IPS-11a (cell line): Measurements from ENCODE around the gene HOXD4.
A peak's percentile ranks its signal among the peaks of the same experiment; 100 is the strongest.

Experiments
- H3K4me3 ChIP-seq: one replicate; pipeline ENCODE4 v1.5.1; 2013; ENCODE audit warnings: low read depth, low read length, control low read depth

Gene HOXD4

DNA sequence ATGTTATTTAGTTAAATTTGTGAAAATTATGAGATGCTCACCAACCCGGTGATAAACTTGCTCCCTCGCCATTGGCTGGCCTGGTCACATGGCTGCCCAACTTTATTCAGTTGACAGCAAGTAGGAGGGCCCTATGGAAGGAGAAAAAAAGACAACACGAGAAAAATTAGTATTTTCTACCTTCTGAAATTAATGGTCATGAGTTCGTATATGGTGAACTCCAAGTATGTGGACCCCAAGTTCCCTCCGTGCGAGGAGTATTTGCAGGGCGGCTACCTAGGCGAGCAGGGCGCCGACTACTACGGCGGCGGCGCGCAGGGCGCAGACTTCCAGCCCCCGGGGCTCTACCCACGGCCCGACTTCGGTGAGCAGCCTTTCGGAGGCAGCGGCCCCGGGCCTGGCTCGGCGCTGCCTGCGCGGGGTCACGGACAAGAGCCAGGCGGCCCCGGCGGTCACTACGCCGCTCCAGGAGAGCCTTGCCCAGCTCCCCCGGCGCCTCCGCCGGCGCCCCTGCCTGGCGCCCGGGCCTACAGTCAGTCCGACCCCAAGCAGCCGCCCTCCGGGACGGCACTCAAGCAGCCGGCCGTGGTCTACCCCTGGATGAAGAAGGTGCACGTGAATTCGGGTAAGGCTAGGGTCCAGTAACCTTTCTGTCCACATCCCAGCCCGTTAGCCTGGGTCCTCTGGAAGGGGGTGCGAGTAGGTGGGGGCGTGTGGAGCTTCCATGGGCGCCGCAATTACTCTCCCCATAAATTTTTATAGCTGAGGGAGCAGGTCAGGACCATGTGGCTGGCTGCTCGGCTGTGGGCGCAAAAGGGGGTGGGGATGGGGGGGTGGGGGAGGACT is at the start of gene HOXD4:
Gene HOXD4, plus strand, starts transcription at position 109 of the 846 bp plus-strand sequence. Its CDS starts 84 bp downstream, at position 193.
- no peak within 1 kb of the TSS for H3K4me3 ChIP-seq

- H3K4me3 ChIP-seq: no peak overlapping the region
Observed at GRCh38 chr2:176101842-176102241, 49.5 kb upstream of the HOXD4 start.

DNA sequence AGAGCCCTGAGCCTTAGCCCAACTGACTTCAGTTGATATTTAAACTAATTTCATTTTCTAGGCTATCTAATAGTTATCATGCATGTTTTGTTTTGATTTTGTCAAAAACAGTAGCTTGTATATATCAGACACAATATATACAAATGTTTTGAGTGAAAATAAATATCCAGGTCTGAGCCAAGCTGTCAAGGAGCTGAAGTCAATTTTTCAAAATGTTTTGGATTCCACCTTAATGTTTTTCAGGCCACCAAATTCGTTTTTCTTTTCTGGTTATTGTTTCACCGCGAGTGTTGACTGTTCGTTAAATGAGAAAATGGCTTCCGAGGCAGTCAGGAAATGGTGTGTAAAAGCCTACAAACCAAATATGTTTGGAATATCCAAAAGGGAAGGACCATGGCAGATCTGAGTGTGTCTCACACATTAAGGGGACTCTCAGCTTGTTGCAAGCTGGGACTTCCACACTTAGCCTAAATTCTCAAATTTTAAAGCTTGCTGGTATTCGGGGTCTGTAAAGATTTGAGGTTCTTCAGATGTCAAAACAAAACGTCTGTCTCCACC is 49.0 kb upstream of the HOXD4 start:
- H3K4me3 ChIP-seq: no peak overlapping the region

- no peak overlapping the region for H3K4me3 ChIP-seq
Observed at GRCh38 chr2:176103194-176103593, 48.2 kb upstream of the HOXD4 start.

GRCh38 chr2:176103742-176104315 is 47.5 kb upstream of the HOXD4 start:
- H3K4me3 ChIP-seq: no peak overlapping the region

DNA sequence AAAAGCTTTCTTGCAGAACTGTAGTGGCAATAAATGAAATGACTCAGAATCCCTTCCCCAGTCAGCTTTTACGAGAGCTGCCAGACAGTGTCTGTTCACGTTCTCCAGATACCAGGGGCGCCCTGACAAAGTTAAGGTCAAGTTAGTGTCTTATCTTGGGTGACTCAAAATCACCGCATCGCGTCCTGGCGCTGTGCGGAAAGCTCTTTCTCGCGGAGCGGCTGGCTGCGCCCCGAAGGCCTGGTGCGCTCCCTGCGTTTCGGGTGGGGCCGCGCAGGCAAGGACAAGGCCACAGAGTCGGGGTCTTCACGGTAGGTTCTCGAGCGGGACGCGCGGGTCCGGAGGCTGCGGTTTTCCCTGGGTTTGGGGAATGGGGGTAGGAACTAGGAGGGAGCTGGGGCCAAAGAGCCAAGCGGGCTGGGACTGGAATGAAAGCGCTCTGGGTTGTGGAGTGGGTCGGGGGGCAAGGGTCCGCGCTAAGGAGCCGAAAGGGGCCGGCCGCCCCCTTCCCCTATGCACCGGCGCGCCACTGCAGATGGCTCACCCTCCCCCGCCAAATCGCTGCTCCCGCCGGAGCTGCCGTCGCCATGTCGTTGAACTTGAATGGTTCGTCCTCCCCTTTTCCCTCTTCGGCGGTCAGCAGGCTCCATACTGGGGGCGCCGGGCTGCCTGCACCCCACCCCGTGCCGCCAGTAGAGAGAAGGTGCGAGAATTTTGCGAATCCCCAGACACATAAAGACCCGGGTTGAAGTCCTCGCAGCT is 46.9 kb upstream of the HOXD4 start:
- no peak overlapping the region for H3K4me3 ChIP-seq

DNA sequence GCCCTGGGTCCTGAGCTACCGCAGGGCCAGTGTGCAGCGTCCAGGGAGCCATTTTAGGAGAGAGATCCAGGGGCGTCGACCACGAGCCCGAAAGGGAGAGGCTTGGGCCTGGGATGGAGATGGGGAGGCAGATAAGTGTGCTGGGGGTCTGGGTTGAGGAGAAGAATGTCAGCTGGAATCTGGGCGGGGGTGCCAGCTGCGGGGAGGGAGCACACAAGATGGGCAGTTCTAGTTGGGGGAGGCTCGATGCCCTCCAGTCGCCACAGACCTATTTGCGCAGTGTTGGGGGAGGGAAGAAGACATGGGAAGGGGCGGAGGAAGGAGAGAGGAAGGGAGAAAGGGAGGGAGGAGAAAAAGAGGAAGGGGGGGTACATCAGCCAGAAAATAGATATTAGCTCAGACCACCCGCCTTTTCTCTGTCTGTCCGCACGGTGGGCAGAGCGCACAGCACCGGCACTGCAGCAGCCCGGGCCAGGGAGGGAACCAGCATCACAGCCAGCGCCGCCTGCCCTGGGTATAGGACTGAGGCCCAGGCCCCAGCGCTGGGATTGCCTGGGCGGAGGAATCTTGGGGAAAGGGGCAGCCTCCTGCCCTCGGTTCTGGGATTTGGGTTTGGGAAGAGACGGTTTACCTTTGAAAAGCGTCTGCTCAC is 46.1 kb upstream of the HOXD4 start:
- H3K4me3 ChIP-seq: no peak overlapping the region

- H3K4me3 ChIP-seq: no peak overlapping the region
Observed at GRCh38 chr2:176105730-176106580, 45.4 kb upstream of the HOXD4 start.

DNA sequence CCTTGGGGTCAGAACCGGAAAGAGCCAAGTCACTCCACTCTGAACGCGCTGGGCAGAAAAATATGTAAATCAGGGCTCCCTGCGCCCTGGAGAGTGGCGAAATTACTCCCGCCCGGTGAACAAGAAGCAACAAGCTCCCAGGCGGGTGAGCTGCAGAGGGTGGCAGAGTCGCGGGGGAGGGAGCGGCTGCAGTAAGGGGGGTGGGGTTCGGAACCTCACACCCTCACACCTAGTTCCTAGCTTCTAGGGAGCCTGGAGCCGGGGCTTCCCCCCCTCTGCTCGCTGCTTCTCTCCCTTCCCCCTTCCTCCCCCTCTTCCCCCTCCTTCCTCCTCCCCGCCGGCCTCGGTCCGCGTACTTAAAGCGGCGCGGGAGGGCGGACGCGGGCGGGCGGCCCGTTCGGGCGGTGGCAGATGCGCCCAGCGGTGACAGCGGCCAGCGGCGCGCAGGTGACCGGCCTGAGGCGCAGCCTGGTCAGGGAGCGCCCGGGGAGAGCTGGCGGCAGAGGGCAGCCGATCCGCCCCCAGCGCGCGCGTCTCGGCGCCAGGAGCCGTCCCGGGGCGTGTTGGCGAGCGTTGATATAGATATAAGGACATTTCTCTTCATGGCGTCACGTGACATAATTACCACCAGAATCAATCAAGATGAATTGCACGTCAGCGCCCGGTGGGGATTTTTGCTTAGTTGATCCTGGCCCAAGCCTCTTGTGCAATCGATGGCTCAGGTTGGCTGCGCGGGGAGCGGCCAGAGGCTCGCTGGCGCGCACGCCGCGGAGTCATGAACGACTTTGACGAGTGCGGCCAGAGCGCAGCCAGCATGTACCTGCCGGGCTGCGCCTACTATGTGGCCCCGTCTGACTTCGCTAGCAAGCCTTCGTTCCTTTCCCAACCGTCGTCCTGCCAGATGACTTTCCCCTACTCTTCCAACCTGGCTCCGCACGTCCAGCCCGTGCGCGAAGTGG is 44.5 kb upstream of the HOXD4 start, which contains the start of gene HOXD11:
Gene HOXD11, plus strand, starts transcription at position 700 of the 959 bp plus-strand sequence. Its CDS starts 76 bp downstream, at position 776.
- H3K4me3 ChIP-seq: peak within 1 kb of the TSS; percentile 1

DNA sequence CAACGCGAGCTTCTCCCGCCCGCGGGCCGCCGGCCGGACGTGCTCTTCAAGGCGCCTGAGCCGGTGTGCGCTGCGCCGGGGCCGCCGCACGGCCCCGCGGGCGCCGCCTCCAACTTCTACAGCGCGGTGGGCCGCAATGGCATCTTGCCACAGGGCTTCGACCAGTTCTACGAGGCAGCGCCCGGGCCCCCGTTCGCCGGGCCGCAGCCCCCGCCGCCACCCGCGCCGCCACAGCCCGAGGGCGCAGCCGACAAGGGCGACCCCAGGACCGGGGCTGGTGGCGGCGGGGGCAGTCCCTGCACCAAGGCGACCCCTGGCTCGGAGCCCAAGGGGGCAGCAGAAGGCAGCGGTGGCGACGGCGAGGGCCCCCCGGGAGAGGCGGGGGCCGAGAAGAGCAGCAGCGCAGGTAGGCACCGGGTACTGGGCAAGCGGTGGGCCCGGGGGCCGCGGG is 43.6 kb upstream of the HOXD4 start:
- H3K4me3 ChIP-seq: no peak overlapping the region

GRCh38 chr2:176109192-176109901 is 42.0 kb upstream of the HOXD4 start:
- H3K4me3 ChIP-seq: no peak overlapping the region

GRCh38 chr2:176109946-176110345 is 41.4 kb upstream of the HOXD4 start:
- H3K4me3 ChIP-seq: no peak overlapping the region

- H3K4me3 ChIP-seq: no peak overlapping the region
Observed at GRCh38 chr2:176110415-176111308, 40.7 kb upstream of the HOXD4 start.

GRCh38 chr2:176111309-176111663 is 40.1 kb upstream of the HOXD4 start:
- H3K4me3 ChIP-seq: no peak overlapping the region

DNA sequence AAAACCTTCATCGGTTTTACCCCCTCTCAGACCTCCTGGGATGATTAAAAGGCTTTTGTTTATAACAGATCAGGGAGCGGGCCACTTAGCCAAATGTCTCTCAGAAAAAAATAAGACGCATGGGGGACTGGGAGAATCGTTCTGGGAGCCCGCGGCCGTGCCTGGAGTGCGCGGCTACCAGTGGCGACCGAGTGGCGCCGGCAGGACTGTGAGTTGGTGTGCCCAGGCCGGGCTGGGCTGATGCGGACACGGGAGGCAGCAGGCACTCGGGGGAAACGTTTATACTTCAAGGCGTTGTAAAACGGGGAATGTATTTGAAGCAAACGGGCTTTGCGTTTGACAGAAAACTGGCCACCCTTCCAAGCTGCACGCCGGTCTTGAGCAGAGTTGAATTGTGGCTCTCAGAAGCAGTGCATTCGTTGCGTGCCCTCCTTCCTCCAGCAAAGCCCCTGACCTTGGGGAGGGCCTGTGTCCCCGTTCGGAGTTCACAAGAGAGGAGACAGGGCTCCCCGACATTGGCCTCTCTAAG is 39.4 kb upstream of the HOXD4 start:
- H3K4me3 ChIP-seq: no peak overlapping the region

- no peak overlapping the region for H3K4me3 ChIP-seq
Observed at GRCh38 chr2:176112375-176113302, 38.7 kb upstream of the HOXD4 start.
